ENCODE data around the gene SORL1-AS1.
A peak's percentile ranks its signal among the peaks of the same experiment; 100 is the strongest.

SORL1-AS1 gene

DNA sequence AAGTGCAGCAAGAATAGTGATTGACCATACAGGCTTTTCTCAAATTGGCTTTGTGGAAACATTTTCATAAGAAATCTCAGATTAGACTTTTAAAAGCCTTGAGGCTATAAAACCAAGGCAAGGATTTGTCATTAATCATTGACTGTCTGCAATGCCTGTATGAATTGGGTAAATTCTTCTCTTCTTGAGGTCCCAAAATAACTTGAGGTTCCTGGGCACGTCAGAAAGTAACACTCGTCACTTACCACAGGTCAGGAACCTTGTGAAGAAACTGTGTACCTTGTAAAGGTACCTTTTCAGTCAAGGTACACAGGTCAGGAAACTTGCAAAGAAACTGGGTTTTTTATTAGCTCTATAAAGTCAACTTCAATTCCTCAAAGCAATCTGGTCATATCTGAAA, 43.9 kb downstream of the SORL1-AS1 start:
- H3K9me3 Mint-ChIP-seq = peaks cover 2 to 11% of the 10 kb centered on the region in 2 experiments; a peak in 4 of 5 replicates
- Histone ChIP-seq H3K27me3 (ENCODE audit: insufficient read depth, low read length) (no peaks in the 10 kb centered on the region), H3K14ac (ENCODE audit: insufficient read depth, low read length) (no peak overlapping the region), H4K5ac (ENCODE audit: insufficient read length, low read depth, low read length) (no peak overlapping the region), H3K79me2 (ENCODE audit: insufficient read depth, low read length) (no peaks in the 10 kb centered on the region), H4K8ac (replicated peaks; ENCODE audit: insufficient read length, low read depth, low read length) (no peak overlapping the region), H2AFZ (ENCODE audit: low read length) (peak overlapping the region; percentile 16), H3K23me2 (ENCODE audit: insufficient read length, low read depth, low read length, poor library complexity, severe bottlenecking) (no peaks in the 10 kb centered on the region), H2BK20ac (ENCODE audit: low read depth, low read length, poor library complexity, severe bottlenecking) (no peak overlapping the region), H3K27ac (ENCODE audit: insufficient read length, low read depth, low read length) (no peak overlapping the region), H3K79me1 (ENCODE audit: insufficient read depth, low read depth, low read length, poor library complexity, severe bottlenecking) (no peaks in the 10 kb centered on the region), H4K91ac (ENCODE audit: insufficient read length, low read depth, low read length) (no peak overlapping the region), H2BK15ac (ENCODE audit: low read depth, low read length) (no peak overlapping the region), H3K4ac (ENCODE audit: low read depth, low read length) (no peak overlapping the region), H3K56ac (ENCODE audit: insufficient read length, low read depth, low read length) (no peak overlapping the region), H3K4me1 (ENCODE audit: insufficient read depth, low read length) (peaks cover 2% of the 10 kb centered on the region; the same call in 1 of the 2 replicates), H2BK12ac (ENCODE audit: insufficient read length, low read depth, low read length) (peak overlapping the region; percentile 82), H3K9me3 (ENCODE audit: control insufficient read depth, low read depth, low read length) (no peaks in the 10 kb centered on the region), H3T11ph (ENCODE audit: low read length) (no peak overlapping the region), H3K18ac (ENCODE audit: insufficient read length, low read depth, low read length) (no peak overlapping the region), H3K9ac (ENCODE audit: extremely low read depth, insufficient read length, low read length) (no peak overlapping the region), H2BK120ac (ENCODE audit: low read depth, low read length, poor library complexity, severe bottlenecking) (no peak overlapping the region), H3K4me2 (ENCODE audit: insufficient read depth, insufficient read length, low read length) (no peak overlapping the region), H2BK5ac (ENCODE audit: insufficient read length, low read length) (no peak overlapping the region), H2AK5ac (ENCODE audit: insufficient read length, low read length) (no peak overlapping the region), H4K20me1 (ENCODE audit: control insufficient read depth, insufficient read depth, insufficient read length) (no peaks in the 10 kb centered on the region), H3K23ac (ENCODE audit: insufficient read length, low read depth, low read length) (no peak overlapping the region)
- TF ChIP-seq, protein P1, sequence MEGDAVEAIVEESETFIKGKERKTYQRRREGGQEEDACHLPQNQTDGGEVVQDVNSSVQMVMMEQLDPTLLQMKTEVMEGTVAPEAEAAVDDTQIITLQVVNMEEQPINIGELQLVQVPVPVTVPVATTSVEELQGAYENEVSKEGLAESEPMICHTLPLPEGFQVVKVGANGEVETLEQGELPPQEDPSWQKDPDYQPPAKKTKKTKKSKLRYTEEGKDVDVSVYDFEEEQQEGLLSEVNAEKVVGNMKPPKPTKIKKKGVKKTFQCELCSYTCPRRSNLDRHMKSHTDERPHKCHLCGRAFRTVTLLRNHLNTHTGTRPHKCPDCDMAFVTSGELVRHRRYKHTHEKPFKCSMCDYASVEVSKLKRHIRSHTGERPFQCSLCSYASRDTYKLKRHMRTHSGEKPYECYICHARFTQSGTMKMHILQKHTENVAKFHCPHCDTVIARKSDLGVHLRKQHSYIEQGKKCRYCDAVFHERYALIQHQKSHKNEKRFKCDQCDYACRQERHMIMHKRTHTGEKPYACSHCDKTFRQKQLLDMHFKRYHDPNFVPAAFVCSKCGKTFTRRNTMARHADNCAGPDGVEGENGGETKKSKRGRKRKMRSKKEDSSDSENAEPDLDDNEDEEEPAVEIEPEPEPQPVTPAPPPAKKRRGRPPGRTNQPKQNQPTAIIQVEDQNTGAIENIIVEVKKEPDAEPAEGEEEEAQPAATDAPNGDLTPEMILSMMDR (conservative IDR thresholded peaks at IDR 0.05) = no peak
- no peak overlapping the region for H3K4me3 Mint-ChIP-seq
- H3K4me1 Mint-ChIP-seq = peaks cover 48 to 51% of the 10 kb centered on the region in 2 experiments
- peak overlapping the region in 2 of 3 experiments; percentile 36 to 61; a peak in 1 of 7 replicates for H3K27ac Mint-ChIP-seq
- H3K27me3 Mint-ChIP-seq (ENCODE audit: low read depth) = no peaks in the 10 kb centered on the region
- no peak for DNase-seq
- peaks cover 0 to 12% (median 3%) of the 10 kb centered on the region in 3 experiments; a peak in 5 of 7 replicates for H3K36me3 Mint-ChIP-seq (ENCODE audit: insufficient read depth in 1 of 3, low read depth in 3 of 3)
- WGBS (ENCODE audit: extremely low coverage, insufficient read length, low lambda C conversion rate) = no CpG with 5 or more reads among the region's 2 CpGs
